ENCODE results near the gene EYA4.

The EYA4 gene

DNA sequence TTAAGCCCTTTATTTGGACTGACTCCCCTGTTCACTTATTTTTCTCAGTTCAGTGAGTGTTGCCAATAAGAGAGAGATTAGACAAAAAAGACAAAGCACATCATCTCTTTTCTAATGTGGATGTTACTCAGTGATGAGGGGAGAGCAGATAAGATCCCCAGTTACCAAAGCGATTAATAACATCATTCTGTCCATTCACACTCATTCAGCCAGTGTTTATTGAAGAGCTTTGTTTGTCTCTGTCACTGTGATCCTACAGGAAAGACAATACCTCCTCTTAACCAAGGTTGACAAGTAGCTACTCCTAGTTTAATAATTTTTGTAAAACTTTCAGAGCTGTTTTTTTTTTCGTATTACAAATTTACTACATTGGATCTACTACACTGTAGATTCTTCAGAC, 163.0 kb downstream of the EYA4 start:
- DNase-seq (ENCODE audit: low read depth) = no peak

DNA sequence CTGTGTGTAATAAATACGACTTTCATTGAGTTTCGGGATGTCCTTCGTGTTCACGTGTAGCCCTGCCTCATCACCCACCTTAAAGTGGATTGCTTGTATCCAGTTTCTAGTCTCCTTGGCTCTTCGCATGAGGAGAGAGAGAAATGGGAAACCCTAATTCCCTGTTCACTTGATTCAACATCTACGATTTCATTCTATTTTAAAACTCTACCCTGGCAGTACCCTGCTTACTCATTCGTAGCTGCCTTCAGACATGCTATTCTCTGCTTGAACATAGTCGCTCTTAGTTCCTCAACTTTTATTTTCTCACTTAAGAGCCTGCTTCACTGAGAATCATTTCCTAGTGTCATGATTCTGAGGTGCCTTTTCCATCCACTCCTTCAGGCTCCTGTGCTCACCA, 163.6 kb downstream of the EYA4 start:
- DNase-seq (ENCODE audit: low read depth) = no peak

DNA sequence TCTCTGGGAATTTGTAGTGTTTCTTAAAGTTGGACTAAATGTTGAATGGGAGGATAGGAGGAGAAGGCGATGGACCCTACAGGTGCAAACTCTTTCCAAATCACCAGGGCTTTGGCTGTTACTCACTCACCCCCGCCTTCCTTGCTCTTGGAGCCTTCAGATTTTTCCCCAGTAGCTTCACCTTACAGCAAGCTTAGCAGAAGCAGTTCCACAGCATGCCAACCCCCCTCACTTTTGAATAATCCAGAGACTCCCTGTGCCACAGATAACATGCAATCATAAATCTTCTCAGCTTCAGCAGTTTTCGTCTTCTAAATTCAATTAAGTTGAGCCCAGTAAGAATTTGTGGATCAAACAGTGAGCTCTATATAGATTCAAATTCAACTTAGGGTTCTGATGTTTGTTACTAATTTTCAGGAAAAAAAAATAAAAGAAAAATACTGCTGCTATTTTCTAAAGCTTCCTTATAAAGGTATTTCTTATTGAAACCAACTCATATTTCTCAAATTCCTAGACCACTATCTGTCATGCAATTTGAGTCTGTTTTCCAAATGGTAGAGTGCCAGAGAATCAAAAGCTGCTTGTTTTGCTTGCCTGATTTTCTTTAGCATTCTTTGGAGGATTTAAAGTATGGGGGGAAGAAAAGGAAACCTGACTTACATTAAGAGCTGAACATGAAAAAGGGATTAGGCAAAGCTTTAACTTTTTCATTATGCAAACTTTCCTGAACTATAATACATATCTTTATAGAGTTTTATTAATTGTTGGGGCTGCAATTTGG, 166.4 kb downstream of the EYA4 start:
- no peak for DNase-seq (ENCODE audit: low read depth)

DNA sequence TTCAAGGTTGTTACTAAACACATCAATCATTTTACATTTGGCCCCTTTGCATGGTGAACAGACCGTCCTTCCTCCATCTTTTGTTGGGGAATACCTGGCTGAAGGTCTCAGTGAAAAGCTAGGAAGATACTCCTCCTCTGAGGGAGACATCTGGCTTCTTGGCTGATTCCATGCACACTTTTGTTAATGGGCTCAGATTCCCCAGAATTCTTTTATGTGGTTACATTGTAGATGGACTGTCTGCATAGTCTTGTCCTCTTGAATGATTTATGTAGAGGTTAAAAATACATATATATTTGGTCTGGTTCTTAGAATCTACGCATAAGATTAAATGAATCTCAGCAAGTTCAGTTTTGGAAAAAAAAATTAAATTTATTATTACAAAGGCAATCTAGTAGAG, 167.0 kb downstream of the EYA4 start:
- no peak for DNase-seq (ENCODE audit: low read depth)

DNA sequence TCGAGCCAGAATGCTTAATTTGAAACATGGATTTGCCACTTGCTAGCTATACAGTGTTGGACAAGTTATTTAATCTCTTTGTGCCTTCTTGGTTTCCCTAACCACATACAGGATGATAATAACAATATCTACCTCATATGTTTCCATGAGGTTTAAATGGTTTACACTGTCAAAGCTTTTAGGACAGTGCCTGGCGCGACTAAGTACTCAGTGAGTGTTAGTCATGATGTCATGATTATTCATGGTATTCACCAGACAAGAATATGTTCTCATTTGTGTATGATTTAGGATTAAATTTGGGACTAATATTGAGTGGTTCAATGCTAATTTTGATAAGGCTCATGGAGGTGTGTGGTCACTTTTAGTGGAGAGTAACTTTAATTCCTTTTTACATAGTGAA, 167.4 kb downstream of the EYA4 start:
- peak; percentile 13 for DNase-seq (ENCODE audit: low read depth)

DNA sequence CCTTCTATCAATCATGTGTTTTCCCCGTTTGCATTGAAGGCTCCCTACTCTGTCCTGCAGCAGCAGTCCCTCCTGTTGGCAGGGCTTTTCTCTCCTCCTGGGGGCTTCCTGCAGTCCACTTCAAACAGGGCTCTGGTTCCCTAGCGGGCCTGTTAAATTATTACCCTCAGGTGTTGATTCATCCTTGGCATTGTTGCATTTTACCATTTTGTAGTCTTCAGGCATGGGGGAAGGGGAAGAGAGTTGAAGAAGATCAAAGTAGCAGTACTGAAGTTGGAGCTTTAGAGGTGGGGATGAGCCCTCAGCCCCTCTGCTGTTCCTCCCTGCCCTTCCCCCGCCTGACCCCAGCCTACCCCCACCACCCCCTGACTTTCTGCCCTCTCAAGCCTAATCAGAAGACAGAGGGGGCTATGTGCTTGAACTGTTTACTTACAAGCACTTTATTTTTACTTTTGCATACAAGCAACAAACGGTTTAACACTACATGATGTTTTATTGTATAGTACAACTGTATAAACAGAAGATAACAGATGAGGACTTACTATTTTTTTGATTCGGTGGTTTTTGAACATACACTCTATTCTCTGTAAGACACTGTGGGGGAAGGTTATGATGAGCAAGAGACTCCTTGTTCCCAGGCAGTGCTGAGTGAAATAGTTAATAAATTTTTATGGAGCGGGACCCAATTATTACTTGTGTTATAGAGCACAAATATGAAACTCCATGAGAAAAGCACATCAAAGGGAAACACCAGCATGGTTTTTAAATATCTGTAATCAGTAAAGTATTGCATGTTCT, 169.7 kb downstream of the EYA4 start:
- no peak for DNase-seq (ENCODE audit: low read depth)

DNA sequence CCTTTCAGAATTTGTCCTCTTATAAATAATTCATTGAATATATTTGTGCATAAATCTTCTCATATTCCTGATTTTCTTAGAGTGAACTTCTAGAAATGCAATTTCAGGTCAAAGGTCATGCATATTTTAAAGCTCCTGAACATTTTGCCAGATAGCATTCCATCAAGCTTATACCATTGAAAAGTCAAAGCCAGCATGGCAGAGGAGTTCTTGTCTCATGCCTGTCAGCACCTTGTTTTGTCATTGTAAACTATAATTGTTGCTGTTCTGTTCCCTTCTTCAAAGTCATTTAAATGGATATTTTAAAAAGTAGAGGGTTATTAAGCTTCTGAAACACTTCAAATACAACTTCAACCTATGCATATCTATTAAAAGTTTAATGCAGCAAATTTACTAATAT, 170.6 kb downstream of the EYA4 start:
- DNase-seq (ENCODE audit: low read depth) = no peak

DNA sequence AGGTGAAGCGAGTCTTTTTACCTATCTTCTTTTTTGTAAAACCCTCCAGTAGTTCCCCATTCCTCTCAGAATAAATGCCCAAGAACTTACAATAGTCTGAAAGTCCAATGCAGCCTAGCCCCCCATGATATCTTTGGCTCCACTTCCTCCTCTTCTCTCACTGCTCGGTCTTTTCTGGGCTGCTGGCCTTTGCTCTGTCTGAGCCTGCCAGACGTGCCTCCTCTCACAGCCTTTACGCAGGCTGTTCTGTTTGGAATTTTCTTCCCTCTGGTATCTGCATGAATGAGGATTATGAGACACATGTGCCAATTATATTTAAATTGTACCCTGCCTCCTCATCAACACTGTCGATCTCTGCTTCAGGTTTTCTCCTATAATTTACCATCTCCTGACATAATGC, 174.1 kb downstream of the EYA4 start:
- no peak for DNase-seq (ENCODE audit: low read depth)

DNA sequence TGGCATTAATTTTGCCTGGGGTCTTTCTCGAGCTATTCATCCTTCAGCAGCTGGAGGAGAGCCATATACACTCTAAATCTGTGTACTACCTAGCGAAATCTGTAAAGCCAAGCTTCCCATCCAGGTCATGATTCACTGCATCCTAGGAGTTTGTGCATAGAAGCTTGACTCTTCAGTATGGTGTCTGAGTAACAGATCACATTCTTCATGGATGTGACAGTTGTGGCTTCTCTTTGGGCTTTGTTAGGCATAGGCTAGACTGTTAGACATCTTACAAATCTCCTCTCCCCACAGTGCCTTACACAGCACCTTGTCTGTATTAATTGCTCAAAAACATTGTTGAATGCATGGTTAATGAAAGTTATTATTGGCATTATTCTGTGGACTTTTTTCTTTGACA, 177.0 kb downstream of the EYA4 start:
- no peak for DNase-seq (ENCODE audit: low read depth)

DNA sequence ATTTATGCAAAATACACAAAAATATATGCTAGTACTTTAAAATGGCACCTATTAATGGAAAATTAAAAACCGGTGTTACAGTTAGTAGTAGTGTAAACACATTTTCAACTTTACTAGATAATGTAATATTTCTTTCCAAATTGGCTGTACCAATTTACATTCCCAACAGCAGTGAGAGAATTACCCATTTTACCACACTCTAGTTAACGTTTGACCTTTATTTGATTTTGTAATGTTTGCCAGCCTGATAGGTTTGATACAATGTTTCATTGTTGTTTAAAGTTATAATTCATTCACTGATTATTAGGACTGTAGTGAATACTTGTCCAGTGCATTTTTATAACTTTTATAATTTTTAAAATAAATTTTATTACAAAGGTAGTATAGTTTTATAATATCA, 182.1 kb downstream of the EYA4 start:
- no peak for DNase-seq (ENCODE audit: low read depth)

DNA sequence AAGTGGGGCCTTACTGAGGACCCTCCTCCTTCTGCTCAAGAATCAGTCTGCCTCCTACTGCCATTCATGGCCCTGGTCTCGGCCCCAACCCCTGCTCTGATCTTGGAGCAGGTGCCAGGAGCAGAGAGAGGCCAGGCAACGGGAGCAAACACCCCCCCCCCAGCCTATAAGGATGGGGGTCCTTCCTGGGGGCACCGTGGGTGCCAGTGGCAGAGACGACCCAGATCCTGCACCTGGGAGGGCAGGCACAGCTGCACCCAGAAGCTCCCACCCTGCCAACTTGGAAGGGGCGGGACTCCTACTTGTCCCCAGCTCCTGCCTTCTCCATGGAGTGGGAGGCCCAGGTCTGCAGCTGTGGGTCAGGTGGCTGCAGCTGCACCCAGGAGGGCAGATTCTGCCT, 183.2 kb downstream of the EYA4 start:
- no peak for DNase-seq (ENCODE audit: low read depth)

DNA sequence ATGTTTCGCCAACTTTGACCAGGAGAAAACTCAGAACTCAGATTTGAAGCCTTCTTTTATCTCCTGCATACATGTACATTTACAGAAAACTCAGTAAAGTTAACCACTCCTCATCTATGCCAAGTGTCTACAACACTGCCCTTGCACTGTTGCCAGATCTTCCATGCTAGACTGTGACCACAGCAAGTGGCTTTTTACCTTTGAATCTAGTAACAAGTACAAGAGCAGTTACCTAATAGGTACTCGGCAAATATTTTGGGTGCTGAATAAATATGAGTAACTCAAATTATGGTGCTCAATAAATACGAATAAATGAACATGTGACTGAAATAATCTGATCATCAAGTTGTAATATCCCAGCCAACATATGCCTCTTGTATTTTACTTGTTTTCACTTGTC, 184.9 kb downstream of the EYA4 start:
- no peak for DNase-seq (ENCODE audit: low read depth)

DNA sequence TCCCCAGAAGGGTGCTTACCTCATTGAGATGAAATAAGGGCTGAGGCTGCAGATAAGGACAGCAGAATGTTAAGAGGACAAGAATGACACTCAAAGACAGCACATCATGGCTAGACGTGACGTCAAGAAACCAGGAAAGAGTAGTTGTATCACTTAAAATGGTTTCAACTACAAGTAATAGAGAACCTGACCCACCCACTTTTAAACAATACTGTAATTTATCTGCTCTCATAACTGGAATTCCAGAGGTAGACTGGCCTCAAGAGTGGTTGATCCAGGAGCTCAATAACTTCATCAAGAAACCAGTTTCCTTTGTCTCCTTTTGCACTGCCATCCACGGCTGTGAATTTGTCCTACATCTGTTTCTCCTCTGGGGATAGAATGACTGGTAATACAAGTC, 187.1 kb downstream of the EYA4 start:
- DNase-seq (ENCODE audit: low read depth) = no peak

DNA sequence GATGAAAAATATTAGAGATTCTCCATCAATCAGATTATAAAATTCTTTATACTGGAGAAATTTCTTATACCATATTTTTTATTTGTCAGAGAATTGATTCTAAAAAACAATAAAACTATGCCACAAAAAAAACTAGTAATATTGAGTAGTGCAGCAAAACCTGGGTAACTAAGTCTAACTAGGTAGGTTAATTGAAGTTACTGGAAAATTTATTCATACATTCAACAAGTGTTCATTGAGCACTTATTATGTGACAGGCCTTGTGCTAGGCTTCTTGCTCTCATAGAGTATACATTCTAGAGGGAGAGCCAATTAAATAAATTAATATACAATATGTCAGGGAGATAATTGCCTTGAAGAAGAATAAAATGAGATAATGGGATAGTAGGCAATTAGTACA, 189.4 kb downstream of the EYA4 start:
- DNase-seq (ENCODE audit: low read depth) = no peak

DNA sequence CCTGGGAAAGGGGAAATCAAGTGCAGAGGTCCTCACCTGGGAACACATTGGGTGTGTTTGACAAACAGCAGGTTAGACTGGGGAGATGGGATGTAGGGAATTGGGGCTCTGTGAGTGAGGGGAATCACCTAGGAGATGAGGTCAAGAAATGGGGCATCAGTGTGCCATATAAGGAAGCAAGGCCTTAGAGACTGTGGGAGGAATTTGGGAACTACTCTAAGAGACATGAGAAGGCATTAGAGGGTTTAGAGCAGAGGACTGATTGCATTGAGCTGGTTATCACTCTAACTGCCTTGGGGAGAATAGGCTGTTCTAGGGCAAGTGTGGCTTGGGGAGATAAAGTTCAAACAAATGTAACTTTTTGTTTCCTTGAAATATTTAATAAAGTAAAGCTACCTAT, 189.9 kb downstream of the EYA4 start:
- no peak for DNase-seq (ENCODE audit: low read depth)

DNA sequence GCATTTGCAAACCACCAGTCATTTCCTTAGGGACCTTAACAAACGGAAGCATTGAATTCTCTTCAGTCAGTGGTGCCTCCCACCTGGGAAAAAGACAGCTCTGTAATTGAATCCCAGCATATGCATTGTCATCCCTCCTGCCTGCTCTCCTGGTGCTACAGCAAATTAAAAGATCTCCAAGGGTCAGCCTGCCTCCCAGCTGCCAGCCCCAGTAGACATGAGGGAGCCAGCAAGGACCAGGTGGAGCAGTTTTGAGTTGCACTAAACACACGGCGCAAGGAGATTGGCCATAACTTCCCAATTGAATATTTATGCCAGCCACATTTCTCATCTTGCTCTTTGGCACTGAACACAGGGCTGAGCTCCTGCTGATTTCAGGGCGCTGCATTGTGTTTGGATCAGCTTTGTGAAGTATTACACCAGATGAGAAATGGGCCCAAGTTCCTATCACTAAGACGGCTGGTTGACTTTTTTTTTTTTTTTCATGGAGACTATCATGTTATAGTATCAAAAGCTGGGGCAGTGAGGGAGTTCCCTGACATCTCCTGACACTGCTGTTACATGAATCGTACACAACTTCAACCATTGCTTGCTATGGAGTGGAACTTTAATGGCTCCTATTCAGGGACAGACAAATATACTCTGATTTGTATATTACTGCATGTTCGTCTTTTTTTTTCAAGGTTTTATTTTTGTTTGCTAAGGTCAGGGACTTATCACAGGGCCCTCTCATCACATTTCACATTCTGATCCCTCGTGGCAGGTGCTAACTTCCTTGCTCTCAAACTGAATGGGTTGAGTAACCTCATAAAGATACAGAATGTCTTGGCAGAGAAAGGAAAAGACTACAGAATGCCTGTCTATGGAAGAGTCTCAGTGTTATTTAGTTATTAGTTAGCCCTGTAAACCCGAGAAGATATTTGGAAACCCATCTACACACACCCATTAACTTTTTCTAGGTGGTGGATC, 191.1 kb downstream of the EYA4 start:
- DNase-seq (ENCODE audit: low read depth) = no peak

DNA sequence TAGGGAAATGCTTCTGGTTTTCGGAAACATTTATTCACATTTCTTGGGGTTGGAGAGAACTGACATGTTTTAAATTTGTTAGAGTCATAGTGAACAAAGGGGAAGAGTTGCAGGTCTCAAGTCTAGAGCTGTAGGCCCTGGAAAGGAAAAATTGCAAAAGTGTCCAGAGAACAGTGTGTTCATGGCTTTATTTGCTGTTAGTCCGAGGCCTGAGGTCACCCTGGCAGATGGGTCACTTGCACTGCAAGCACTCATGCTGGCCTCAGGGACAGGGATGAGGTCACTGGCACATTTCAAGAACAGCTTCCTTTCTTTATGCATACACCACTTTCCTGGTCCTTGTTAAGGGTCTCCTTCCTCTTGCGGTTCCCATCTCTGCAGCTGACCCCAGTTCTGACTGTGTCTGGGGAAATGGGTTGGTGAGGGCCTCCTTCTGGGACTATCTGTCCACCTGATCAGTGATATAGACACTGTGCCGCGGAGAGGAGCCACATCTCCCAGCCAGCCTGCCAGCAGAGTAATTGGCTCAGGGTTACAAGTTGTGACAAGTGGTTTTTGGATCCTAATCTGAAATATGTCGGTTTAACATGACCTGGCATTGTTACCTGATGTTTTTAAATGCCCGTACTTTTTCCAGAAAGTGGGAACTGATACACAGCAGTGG, 194.0 kb downstream of the EYA4 start:
- no peak for DNase-seq (ENCODE audit: low read depth)

DNA sequence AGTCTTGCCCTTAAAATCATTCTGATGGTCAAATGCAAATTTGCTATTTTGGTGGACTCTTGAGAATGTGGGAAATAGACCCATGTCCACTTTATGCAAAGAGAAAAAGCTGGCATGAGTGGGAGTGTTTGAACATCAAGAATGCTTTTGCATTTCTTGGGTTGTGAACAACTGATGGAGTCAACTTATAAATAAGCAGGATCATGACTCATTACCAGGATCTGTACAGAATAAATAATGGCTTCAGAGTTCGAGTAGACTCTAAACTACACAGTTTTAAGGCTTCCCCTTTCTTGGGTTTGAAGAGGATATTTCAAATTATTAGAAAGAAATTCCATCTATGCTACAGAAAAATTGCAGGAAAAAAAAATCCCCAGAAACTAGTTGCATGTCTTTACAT, 195.5 kb downstream of the EYA4 start:
- DNase-seq (ENCODE audit: low read depth) = peak; percentile 19

DNA sequence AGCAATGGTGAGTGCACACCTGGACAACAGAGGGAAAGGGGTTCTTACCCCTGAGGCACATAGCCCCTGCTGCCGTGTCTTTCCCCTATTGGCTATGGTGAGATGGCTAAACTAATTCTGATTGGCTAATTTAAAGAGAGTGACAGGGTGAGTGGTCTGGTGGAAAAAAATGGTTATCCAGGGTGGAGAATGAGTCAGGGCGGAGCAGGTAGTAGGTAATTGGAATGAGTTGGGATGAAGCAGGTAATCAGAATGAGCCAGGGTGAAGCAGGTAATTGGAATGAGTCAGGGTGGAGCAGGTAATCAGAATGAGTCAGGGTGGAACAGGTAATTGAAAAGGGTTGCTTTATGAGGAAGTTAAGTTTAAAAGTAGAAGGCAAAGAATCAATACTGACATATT, 200.3 kb downstream of the EYA4 start:
- DNase-seq (ENCODE audit: low read depth) = no peak

DNA sequence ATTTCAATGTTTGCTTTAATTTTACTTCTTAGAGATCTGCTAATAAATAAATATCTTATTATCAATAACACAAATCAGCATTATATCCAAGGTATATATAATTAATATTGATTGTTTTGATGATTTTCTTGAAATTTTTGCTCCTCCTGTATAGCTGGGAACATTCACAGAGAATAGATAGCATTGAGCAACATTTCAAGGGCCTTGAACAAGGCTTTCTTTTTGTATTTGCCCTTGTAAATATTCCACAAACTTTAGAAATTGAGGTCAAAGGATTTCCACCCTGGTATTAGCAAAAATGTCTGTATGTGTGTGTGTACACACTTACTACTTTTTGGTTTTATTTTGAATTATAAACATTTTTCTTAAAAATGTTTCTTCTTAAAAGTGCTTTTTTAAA, 205.6 kb downstream of the EYA4 start:
- no peak for DNase-seq (ENCODE audit: low read depth)

DNA sequence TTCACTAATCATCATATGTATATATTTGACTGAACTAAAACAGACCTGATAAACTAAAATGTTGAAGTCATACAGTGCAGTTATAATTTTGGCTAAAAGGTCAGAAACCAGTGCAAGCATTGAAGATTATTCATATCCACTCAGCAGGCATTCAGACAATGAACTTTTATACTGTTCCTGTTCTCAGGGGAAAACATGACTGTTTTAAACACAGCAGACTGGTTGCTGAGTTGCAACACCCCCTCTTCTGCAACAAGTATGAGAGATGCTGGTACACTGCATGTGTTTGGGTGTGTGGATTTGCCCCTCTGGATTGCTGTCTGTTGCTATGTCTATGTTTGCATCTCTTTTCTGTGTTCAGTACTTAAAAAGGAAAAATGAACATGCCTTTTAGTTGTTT, 206.8 kb downstream of the EYA4 start:
- DNase-seq (ENCODE audit: low read depth) = no peak

DNA sequence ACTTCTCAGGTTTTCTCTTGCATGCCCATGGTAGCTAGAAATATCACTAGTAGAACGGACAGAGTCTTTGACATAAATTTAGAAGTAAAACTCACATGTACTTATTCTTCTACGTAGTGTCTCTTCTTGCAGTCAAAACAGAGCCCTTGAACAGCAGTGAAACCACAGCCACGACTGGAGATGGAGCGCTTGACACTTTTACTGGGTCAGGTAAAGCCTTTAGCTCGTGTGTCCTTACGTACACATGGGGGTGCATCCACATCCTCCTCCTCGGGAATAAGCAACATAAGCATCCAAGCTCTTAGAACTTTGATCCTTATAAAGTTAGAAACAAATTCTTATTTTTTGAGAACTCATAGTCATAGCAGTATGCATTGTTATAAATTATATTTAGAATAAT, 215.3 kb downstream of the EYA4 start:
- DNase-seq (ENCODE audit: low read depth) = no peak
